Activated CD4-positive, alpha-beta memory T cell treated with anti-CD3 and anti-CD28 coated beads for 36 hours (primary cell): ENCODE data around the gene COQ9. TPM values are rescaled to one million over a fixed set of nuclear protein-coding genes. Genes with fewer than 3 reads are reported as not detected.

Experiments used
- CTCF ChIA-PET: fragments of 350-600 bp; sonication (Branson Sonifier 250); formaldehyde crosslinking; loops from one replicate; lab custom pipeline; 2021; ENCODE audit warnings: antibody characterized with exemption, inconsistent platforms; lab: Charles Lee
- POLR2A ChIA-PET: fragments of 350-600 bp; sonication (Branson Sonifier 250); formaldehyde crosslinking; loops from one replicate; lab custom pipeline; 2021; ENCODE audit warnings: antibody characterized with exemption; lab: Charles Lee
- DNase-seq: peaks from one replicate; pipeline ENCODE4 v3.0.0-alpha.2; 2020
- H3K27ac Mint-ChIP-seq: one replicate; pipeline ENCODE4 v1.8.0; 2021; ENCODE audit warnings: mixed read lengths
- H3K27me3 Mint-ChIP-seq: one replicate; pipeline ENCODE4 v1.8.0; 2021; ENCODE audit warnings: mixed read lengths
- H3K36me3 Mint-ChIP-seq: one replicate; pipeline ENCODE4 v1.8.0; 2021; ENCODE audit warnings: mixed read lengths
- H3K4me1 Mint-ChIP-seq: one replicate; pipeline ENCODE4 v1.8.0; 2021; ENCODE audit warnings: low read depth, mixed read lengths
- H3K4me3 Mint-ChIP-seq: one replicate; pipeline ENCODE4 v1.8.0; 2021; ENCODE audit warnings: mild to moderate bottlenecking, mixed read lengths
- H3K9me3 Mint-ChIP-seq: one replicate; pipeline ENCODE4 v1.8.0; 2021; ENCODE audit warnings: mixed read lengths
- intact Hi-C: fragments of 100-400 bp; cut with micrococcal nuclease; formaldehyde crosslinking; loops from one replicate; pipeline ENCODE4 v1.15.1; 2023
- total RNA-seq, 2 experiments: library from RNA; stranded (reverse); gene quantifications; one replicate each; pipeline ENCODE4 v1.2.3, GENCODE V29; 2021

Gene COQ9
- total RNA-seq, 2 experiments from 2014 or later: 29.8 to 33.0 TPM

DNA sequence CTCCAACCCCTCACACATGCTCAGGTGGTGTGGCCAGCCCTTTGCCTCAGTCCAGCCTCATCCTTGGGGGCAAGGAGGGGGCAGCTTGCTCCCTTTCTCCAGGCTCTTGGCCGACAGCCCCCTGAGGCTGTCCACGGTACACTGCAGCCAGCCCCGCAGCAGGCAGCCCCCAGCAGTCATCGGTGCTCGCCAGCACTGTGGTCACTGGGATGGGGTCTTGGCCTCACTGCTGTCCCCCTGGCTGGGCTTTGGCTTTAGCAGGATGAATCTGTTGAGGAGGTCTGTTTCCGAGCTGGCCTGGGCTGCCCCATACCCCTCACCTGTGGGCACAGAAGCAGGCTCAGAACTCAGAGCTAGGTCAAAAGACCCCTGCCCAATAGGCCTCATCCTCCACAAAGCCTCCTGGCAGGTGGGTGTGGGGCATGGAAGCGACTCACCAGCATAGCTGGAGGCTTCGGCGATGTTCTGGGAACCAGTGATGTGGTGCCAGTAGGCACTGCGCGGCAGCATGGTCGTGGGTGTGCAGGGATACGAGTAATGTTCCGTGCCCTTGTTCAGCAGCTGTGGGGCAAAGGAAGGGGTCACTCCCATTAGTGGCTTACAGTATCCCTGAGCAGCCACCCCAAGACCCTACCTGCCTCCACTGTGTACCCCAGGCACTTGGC, 26.0 kb downstream of the COQ9 start:
- intact Hi-C loops: no loop called here
- Mint-ChIP-seq H3K9me3 (no peaks in the 10 kb centered on the region), H3K4me1 (peaks cover 16% of the 10 kb centered on the region), H3K4me3 (no peak overlapping the region), H3K27me3 (no peaks in the 10 kb centered on the region), H3K36me3 (peaks cover 22% of the 10 kb centered on the region), H3K27ac (no peak overlapping the region)
- ChIA-PET POLR2A (no interaction called here), CTCF (interaction anchor here (4.7 to 4.9 kb wide), 2 partner anchors 11 to 46 kb away, joined by 26 to 39 read pairs; partner anchors contain the start of gene POLR2C)
- no peak for DNase-seq

GRCh38 chr16:57473906-57474305, 26.6 kb downstream of the COQ9 start:
- Mint-ChIP-seq H3K36me3 (peaks cover 16% of the 10 kb centered on the region), H3K27ac (no peak overlapping the region), H3K4me3 (no peak overlapping the region), H3K27me3 (no peaks in the 10 kb centered on the region), H3K4me1 (peaks cover 14% of the 10 kb centered on the region), H3K9me3 (no peaks in the 10 kb centered on the region)
- ChIA-PET CTCF (interaction anchor here (4.7 to 4.9 kb wide), 2 partner anchors 12 to 46 kb away, joined by 26 to 39 read pairs; partner anchors contain the start of gene POLR2C), POLR2A (interaction anchor here (1.3 kb wide), 1 partner anchor 9 kb away, joined by 4 read pairs; no protein-coding TSS in a partner anchor)
- intact Hi-C loops: no loop called here
- DNase-seq: no peak

DNA sequence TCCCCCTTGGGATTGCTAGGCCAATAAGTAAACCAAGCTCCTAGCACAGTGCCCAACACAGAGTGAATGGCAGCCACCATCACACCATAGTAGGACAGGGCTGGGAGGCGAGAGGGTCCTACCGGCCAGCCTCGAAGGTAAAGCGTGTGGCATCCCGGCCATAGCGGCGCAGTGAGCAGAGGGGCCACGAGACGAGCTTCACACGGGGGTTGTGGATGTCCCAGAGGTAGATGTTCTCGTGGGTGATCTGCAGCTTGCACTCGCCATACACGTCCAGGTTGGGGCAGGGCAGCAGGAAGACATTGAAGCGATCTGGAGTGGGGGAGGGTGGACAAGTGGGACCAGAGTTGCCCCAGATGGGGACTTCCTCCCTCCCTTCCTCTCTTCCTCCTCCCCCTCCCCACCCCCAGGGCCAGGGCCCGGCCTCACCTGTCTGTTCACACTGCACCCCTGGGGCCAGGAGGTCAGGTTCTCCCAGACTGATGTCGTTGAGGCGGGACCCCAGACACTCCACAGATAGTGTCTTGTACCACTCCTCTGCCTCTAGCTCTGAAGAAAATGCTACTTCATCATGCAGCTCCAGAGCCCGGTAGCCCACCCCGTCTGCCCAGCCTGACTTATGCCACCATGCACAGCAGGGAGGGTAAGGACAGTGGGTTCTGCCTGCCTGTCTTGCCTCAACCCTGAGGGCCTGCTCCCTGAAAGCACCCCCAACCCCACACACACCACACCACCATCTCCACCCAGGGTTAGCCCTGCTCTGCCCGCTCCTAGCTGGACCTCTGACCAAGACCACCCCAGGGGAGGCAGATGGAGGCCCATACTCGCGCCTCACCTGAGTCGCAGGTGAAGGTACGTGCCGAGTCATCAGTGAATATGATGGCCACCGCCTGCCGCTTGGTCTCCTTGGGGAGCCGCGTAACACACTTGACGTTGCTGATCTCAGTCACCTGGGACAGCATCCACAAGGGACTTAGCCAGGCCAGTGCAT, 27.7 kb downstream of the COQ9 start:
- CTCF ChIA-PET: interaction anchor here (0.7 to 4.9 kb wide), 11 partner anchors 9 to 101 kb away, joined by 3 to 39 read pairs (median 5); partner anchors contain the start of genes CIAPIN1, COQ9 and POLR2C
- intact Hi-C loops: loop anchor here (1.0 to 5.0 kb wide), 2 partner anchors 44 to 62 kb away; partner anchors contain the start of gene CCDC102A
- Mint-ChIP-seq H3K4me3 (no peak overlapping the region), H3K4me1 (peaks cover 14% of the 10 kb centered on the region), H3K27ac (peak overlapping the region; percentile 66), H3K9me3 (no peaks in the 10 kb centered on the region), H3K36me3 (peaks cover 14% of the 10 kb centered on the region), H3K27me3 (no peaks in the 10 kb centered on the region)
- POLR2A ChIA-PET: interaction anchor here (1.3 kb wide), 1 partner anchor 10 kb away, joined by 4 read pairs; no protein-coding TSS in a partner anchor
- no peak for DNase-seq

GRCh38 chr16:57475711-57476339, 28.5 kb downstream of the COQ9 start:
- no peaks in the 10 kb centered on the region for H3K27me3 Mint-ChIP-seq
- intact Hi-C loops: loop anchor here (1.0 to 5.0 kb wide), 4 partner anchors 14 to 176 kb away; partner anchors contain the start of genes CCDC102A and POLR2C
- ChIA-PET CTCF (interaction anchor here (0.6 to 4.9 kb wide), 14 partner anchors 9 to 100 kb away, joined by 3 to 39 read pairs (median 4); partner anchors contain the start of genes CIAPIN1, COQ9 and POLR2C), POLR2A (no interaction called here)
- H3K36me3 Mint-ChIP-seq: peaks cover 9% of the 10 kb centered on the region
- H3K27ac Mint-ChIP-seq: peak overlapping the region; percentile 45
- peaks cover 14% of the 10 kb centered on the region for H3K4me1 Mint-ChIP-seq
- H3K9me3 Mint-ChIP-seq: no peaks in the 10 kb centered on the region
- DNase-seq: peak; percentile 96
- H3K4me3 Mint-ChIP-seq: peak overlapping the region; percentile 6

- Mint-ChIP-seq H3K9me3 (no peaks in the 10 kb centered on the region), H3K27ac (peak overlapping the region; percentile 45), H3K27me3 (no peaks in the 10 kb centered on the region), H3K36me3 (peaks cover 4% of the 10 kb centered on the region), H3K4me3 (no peak overlapping the region), H3K4me1 (peaks cover 14% of the 10 kb centered on the region)
- POLR2A ChIA-PET: no interaction called here
- intact Hi-C loops: loop anchor here (1.0 to 5.0 kb wide), 3 partner anchors 14 to 176 kb away; partner anchors contain the start of genes CCDC102A and POLR2C
- peak; percentile 29 for DNase-seq
- CTCF ChIA-PET: interaction anchor here (1.0 to 4.9 kb wide), 8 partner anchors 11 to 99 kb away, joined by 3 to 39 read pairs (median 9); partner anchors contain the start of genes CIAPIN1, COQ9 and POLR2C
These were observed 29.5 kb downstream of the COQ9 start for GRCh38 chr16:57476546-57477410.

DNA sequence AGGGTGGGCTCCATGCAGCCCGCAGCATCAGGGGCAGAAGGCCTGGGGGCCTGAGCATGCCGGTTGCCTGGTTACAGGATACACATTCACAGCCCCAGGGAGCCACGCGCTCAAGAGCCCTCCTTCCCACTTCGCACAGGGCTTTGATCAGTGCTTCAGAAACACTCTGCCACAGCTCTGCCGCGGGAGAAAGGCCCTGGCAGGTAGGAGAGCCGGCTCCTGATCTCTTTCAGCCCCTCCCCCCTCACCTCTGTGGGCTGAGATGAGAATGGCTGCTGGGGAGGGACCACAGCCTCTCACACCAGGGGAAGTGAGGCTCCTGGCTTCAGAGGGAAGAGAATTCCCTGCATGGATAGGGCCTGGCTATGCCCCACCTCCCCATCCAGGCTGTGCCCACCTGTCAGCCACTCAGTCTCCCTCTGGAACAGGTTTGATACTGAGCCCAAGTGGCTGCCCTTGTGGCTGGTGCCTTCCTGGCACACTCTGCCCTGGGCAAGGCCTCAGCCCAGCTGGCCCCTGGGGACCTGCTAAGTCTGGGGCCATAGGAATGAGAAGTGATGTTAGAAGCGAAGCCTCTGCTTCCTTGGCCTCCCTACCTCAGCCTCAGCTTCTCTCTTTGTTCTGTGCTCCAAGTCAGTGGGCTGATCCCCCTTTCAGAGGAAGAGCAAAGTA, 30.4 kb downstream of the COQ9 start:
- Mint-ChIP-seq H3K27ac (no peak overlapping the region), H3K36me3 (no peaks in the 10 kb centered on the region), H3K4me1 (peaks cover 14% of the 10 kb centered on the region), H3K9me3 (no peaks in the 10 kb centered on the region), H3K4me3 (no peak overlapping the region), H3K27me3 (no peaks in the 10 kb centered on the region)
- POLR2A ChIA-PET: no interaction called here
- no peak for DNase-seq
- intact Hi-C loops: loop anchor here (5.0 kb wide), 1 partner anchor 60 kb away; the partner anchor contains the start of gene CCDC102A
- CTCF ChIA-PET: interaction anchor here (1.6 to 4.9 kb wide), 2 partner anchors 42 to 45 kb away, joined by 4 to 39 read pairs; no protein-coding TSS in a partner anchor

- intact Hi-C loops: loop anchor here (5.0 kb wide), 1 partner anchor 59 kb away; the partner anchor contains the start of gene CCDC102A
- no peak for DNase-seq
- Mint-ChIP-seq H3K4me3 (no peak overlapping the region), H3K27me3 (no peaks in the 10 kb centered on the region), H3K27ac (peak overlapping the region; percentile 44), H3K4me1 (peaks cover 14% of the 10 kb centered on the region), H3K36me3 (no peaks in the 10 kb centered on the region), H3K9me3 (no peaks in the 10 kb centered on the region)
- CTCF ChIA-PET: interaction anchor here (1.6 to 3.5 kb wide), 2 partner anchors 41 to 44 kb away, joined by 4 to 18 read pairs; no protein-coding TSS in a partner anchor
- POLR2A ChIA-PET: no interaction called here
These were observed 31.3 kb downstream of the COQ9 start for GRCh38 chr16:57478396-57479204.

DNA sequence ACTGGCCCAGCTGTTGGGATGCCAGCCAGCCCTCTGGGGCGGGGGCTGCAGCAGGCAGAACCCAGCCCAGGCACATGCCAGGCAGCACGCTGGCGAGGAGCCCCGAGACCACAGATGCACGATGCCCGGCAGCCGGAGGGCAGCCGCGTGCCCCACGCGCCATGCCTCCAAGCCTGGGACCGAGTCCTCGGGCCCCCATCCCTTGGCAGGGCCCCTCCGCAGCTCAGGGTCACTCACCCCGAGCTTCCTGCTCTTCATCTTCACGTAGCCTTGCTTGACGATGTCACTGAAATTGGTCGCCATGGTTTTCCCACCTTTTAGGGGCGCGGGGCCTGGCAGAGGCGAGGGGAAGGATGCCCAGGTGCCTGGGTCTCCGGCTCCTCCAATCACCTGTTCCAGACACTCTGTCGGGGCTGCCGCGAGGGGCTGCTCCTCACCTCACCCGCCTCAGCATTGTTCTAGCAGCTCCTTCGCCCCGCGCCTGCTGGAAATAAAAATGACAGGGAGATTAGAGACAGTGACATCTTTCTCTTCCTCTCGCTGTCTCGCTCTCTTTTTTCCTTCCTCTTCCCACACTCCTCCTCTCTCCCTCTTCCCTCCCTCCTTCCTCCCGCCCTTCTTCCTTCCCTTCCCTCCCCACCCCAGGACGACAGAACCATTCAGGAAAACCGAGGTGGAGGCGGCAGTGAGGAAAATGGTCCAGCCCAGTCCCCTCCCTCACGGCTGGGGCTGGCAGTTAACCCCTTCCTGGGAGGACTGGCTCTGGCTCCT, 32.1 kb downstream of the COQ9 start:
- Mint-ChIP-seq H3K36me3 (no peaks in the 10 kb centered on the region), H3K27me3 (no peaks in the 10 kb centered on the region), H3K27ac (no peak overlapping the region), H3K9me3 (no peaks in the 10 kb centered on the region), H3K4me3 (no peak overlapping the region), H3K4me1 (peaks cover 14% of the 10 kb centered on the region)
- ChIA-PET CTCF (interaction anchor here (0.8 to 3.5 kb wide), 4 partner anchors 17 to 169 kb away, joined by 3 to 18 read pairs (median 4); partner anchors contain the start of gene POLR2C), POLR2A (no interaction called here)
- DNase-seq: no peak
- intact Hi-C loops: loop anchor here (5.0 kb wide), 1 partner anchor 58 kb away; the partner anchor contains the start of gene CCDC102A
